HL-60 (cell line): ENCODE data around the gene SLC17A6.

Experiments
- POLR2AphosphoS5 ChIP-seq: IDR thresholded peaks from 2 replicates; pipeline ENCODE4 v1.6.1; 2012; ENCODE audit warnings: low read depth
- TF ChIP-seq, protein P1 (sequence below): IDR thresholded peaks from one replicate; pipeline ENCODE4 v1.5.1; 2011; ENCODE audit warnings: low read length, control low read depth, inconsistent platforms; ENCODE audit not compliant: insufficient read depth
- TF ChIP-seq, protein P2 (sequence below): IDR thresholded peaks from 2 replicates; pipeline ENCODE4 v1.6.1; 2012; ENCODE audit warnings: low read depth; ENCODE audit not compliant: insufficient replicate concordance

DNA sequence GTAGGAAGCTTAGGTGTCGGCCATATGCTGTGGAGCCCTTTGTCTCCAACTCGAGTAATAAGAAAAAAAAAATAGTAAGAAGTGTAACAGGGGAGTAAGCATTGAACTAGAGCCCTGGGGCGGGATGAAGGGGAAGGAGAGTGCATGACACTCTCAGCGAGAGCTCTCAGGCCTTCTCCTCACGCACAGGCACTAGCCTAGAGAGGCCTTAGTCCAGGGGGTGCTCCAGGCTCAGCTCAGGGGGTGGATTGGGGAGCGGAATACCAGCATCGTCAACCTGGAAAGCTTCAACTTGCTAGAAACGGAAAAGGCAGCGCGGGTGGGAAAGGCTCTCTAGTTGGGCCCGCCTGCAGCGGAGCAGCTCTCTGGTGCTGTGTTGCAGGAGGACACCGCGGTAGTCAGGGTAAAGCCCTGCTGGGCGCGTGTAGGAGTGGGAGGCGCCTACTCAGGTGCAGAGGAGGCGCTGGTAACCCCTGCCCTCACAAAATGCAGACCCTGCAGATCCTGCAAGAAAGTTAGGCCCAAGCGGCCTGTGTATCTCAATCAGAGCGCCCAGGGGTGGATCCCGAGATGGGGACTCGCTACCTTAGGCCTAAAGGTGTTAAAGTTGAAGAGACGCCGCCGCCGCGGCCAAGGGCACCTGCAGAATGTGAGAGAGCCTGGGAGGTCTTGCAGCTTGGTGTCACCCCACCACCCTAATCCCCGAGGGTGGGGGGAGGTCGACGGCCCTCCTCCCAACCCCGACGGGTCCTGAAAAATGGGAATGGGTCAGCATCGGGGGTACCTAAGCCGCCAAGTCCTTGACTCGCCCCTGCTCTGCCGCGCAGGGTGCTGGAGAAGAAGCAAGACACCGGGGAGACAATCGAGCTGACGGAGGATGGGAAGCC lies 2.8 kb downstream of the SLC17A6 start:
- TF ChIP-seq, protein P1, sequence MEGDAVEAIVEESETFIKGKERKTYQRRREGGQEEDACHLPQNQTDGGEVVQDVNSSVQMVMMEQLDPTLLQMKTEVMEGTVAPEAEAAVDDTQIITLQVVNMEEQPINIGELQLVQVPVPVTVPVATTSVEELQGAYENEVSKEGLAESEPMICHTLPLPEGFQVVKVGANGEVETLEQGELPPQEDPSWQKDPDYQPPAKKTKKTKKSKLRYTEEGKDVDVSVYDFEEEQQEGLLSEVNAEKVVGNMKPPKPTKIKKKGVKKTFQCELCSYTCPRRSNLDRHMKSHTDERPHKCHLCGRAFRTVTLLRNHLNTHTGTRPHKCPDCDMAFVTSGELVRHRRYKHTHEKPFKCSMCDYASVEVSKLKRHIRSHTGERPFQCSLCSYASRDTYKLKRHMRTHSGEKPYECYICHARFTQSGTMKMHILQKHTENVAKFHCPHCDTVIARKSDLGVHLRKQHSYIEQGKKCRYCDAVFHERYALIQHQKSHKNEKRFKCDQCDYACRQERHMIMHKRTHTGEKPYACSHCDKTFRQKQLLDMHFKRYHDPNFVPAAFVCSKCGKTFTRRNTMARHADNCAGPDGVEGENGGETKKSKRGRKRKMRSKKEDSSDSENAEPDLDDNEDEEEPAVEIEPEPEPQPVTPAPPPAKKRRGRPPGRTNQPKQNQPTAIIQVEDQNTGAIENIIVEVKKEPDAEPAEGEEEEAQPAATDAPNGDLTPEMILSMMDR = no peak
- TF ChIP-seq POLR2AphosphoS5 = no peak
- TF ChIP-seq, protein P2, sequence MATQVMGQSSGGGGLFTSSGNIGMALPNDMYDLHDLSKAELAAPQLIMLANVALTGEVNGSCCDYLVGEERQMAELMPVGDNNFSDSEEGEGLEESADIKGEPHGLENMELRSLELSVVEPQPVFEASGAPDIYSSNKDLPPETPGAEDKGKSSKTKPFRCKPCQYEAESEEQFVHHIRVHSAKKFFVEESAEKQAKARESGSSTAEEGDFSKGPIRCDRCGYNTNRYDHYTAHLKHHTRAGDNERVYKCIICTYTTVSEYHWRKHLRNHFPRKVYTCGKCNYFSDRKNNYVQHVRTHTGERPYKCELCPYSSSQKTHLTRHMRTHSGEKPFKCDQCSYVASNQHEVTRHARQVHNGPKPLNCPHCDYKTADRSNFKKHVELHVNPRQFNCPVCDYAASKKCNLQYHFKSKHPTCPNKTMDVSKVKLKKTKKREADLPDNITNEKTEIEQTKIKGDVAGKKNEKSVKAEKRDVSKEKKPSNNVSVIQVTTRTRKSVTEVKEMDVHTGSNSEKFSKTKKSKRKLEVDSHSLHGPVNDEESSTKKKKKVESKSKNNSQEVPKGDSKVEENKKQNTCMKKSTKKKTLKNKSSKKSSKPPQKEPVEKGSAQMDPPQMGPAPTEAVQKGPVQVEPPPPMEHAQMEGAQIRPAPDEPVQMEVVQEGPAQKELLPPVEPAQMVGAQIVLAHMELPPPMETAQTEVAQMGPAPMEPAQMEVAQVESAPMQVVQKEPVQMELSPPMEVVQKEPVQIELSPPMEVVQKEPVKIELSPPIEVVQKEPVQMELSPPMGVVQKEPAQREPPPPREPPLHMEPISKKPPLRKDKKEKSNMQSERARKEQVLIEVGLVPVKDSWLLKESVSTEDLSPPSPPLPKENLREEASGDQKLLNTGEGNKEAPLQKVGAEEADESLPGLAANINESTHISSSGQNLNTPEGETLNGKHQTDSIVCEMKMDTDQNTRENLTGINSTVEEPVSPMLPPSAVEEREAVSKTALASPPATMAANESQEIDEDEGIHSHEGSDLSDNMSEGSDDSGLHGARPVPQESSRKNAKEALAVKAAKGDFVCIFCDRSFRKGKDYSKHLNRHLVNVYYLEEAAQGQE = no peak
